Astrocyte (in vitro differentiated cells and primary cell): Measurements from ENCODE around the gene TLX1. TPM values are rescaled to one million over a fixed set of nuclear protein-coding genes. Genes with fewer than 3 reads are reported as not detected.

Experiments
- DNase-seq: peaks from one replicate; pipeline ENCODE4 v3.0.0-alpha.2; 2010; ENCODE audit warnings: low read depth
- FAIRE-seq: peaks from 2 replicates; lab custom pipeline; 2011; peaks lifted over from hg19 to GRCh38; lab: Jason Lieb, UNC
- H2AFZ ChIP-seq: 2 replicates; pipeline ENCODE4 v1.6.0; 2012; ENCODE audit warnings: low read depth, low read length, inconsistent platforms
- H3K27ac ChIP-seq: 2 replicates; pipeline ENCODE4 v1.5.1; 2011; ENCODE audit warnings: low read depth, low read length, inconsistent platforms
- H3K27me3 ChIP-seq: 2 replicates; pipeline ENCODE4 v1.6.0; 2011; ENCODE audit warnings: low read length, inconsistent platforms; ENCODE audit not compliant: insufficient read depth
- H3K36me3 ChIP-seq: 2 replicates; pipeline ENCODE4 v1.5.1; 2011; ENCODE audit warnings: low read length, inconsistent platforms; ENCODE audit not compliant: insufficient read depth
- H3K4me1 ChIP-seq: 2 replicates; pipeline ENCODE4 v1.5.1; 2011; ENCODE audit warnings: low read length, inconsistent platforms; ENCODE audit not compliant: insufficient read depth
- H3K4me2 ChIP-seq: 2 replicates; pipeline ENCODE4 v1.6.0; 2012; ENCODE audit warnings: low read length, inconsistent platforms
- H3K4me3 ChIP-seq: 2 replicates; pipeline ENCODE4 v1.5.1; 2011; ENCODE audit warnings: low read depth, mild to moderate bottlenecking, low read length, inconsistent platforms; ENCODE audit not compliant: insufficient read depth
- H3K79me2 ChIP-seq: 2 replicates; pipeline ENCODE4 v1.6.0; 2012; ENCODE audit warnings: mild to moderate bottlenecking, low read length, inconsistent platforms; ENCODE audit not compliant: insufficient read depth
- H3K9ac ChIP-seq: 2 replicates; pipeline ENCODE4 v1.6.0; 2012; ENCODE audit warnings: mild to moderate bottlenecking, low read length, inconsistent platforms
- H3K9me3 ChIP-seq: 2 replicates; pipeline ENCODE4 v1.5.1; 2012; ENCODE audit warnings: low read depth, mild to moderate bottlenecking, low read length, inconsistent platforms; ENCODE audit not compliant: insufficient read depth
- H4K20me1 ChIP-seq: 2 replicates; pipeline ENCODE4 v1.6.0; 2012; ENCODE audit warnings: low read length, inconsistent platforms; ENCODE audit not compliant: insufficient read depth
- H3K27ac Mint-ChIP-seq: one replicate; pipeline ENCODE4 v1.8.0; 2021; ENCODE audit warnings: mild to moderate bottlenecking, mixed read lengths; ENCODE audit not compliant: unreplicated experiment
- H3K27me3 Mint-ChIP-seq: one replicate; pipeline ENCODE4 v1.8.0; 2021; ENCODE audit warnings: low read depth, mixed read lengths; ENCODE audit not compliant: unreplicated experiment
- H3K36me3 Mint-ChIP-seq: one replicate; pipeline ENCODE4 v1.8.0; 2021; ENCODE audit warnings: low read depth, mixed read lengths; ENCODE audit not compliant: unreplicated experiment
- H3K4me1 Mint-ChIP-seq: one replicate; pipeline ENCODE4 v1.8.0; 2021; ENCODE audit warnings: low read depth, mixed read lengths; ENCODE audit not compliant: unreplicated experiment
- H3K4me3 Mint-ChIP-seq: one replicate; pipeline ENCODE4 v1.8.0; 2021; ENCODE audit warnings: mild to moderate bottlenecking, moderate library complexity, mixed read lengths; ENCODE audit not compliant: unreplicated experiment
- H3K9me3 Mint-ChIP-seq: one replicate; pipeline ENCODE4 v1.8.0; 2021; ENCODE audit warnings: mild to moderate bottlenecking, mixed read lengths; ENCODE audit not compliant: unreplicated experiment
- CTCF ChIP-seq: IDR thresholded peaks from 2 replicates; pipeline ENCODE4 v1.5.1; 2011; ENCODE audit warnings: low read depth, mild to moderate bottlenecking, inconsistent platforms, low read length, moderate library complexity; ENCODE audit not compliant: insufficient read depth
- EZH2 ChIP-seq: IDR thresholded peaks from 2 replicates; pipeline ENCODE4 v1.6.1; 2012; ENCODE audit warnings: mild to moderate bottlenecking, low read length, inconsistent platforms; ENCODE audit not compliant: insufficient read depth
- total RNA-seq: library from RNA; stranded (reverse); gene quantifications from 2 replicates; pipeline ENCODE4 v1.2.1, GENCODE V29; 2021

Gene TLX1
- total RNA-seq, 1 donor from 2014 or later = not detected

- H3K9ac ChIP-seq = no peak overlapping the region
- TF ChIP-seq EZH2 = no peak
- no peak for TF ChIP-seq CTCF
- no peak overlapping the region for H3K4me2 ChIP-seq
- no peaks in the 10 kb centered on the region for H3K79me2 ChIP-seq
- H4K20me1 ChIP-seq = no peaks in the 10 kb centered on the region
- no peak overlapping the region for H3K27ac Mint-ChIP-seq
- no peak for DNase-seq
- H3K27me3 Mint-ChIP-seq = peaks cover 25% of the 10 kb centered on the region
- peaks cover 5% of the 10 kb centered on the region for H3K27me3 ChIP-seq
- no peak for FAIRE-seq
- H3K9me3 ChIP-seq = no peaks in the 10 kb centered on the region
- no peak overlapping the region for H3K27ac ChIP-seq
- H3K4me1 Mint-ChIP-seq = no peaks in the 10 kb centered on the region
- H3K36me3 Mint-ChIP-seq = peaks cover 4% of the 10 kb centered on the region
- H2AFZ ChIP-seq = no peak overlapping the region
- no peaks in the 10 kb centered on the region for H3K4me1 ChIP-seq
- H3K4me3 Mint-ChIP-seq = no peak overlapping the region
- no peak overlapping the region for H3K4me3 ChIP-seq
- no peaks in the 10 kb centered on the region for H3K36me3 ChIP-seq
- peaks cover 3% of the 10 kb centered on the region for H3K9me3 Mint-ChIP-seq
These were observed 43.2 kb downstream of the TLX1 start for GRCh38 chr10:101174319-101174718.

- H3K9ac ChIP-seq = no peak overlapping the region
- H3K79me2 ChIP-seq = no peaks in the 10 kb centered on the region
- no peaks in the 10 kb centered on the region for H4K20me1 ChIP-seq
- H2AFZ ChIP-seq = no peak overlapping the region
- no peak overlapping the region for H3K27ac Mint-ChIP-seq
- no peak overlapping the region for H3K4me2 ChIP-seq
- H3K36me3 ChIP-seq = no peaks in the 10 kb centered on the region
- no peak overlapping the region for H3K27ac ChIP-seq
- H3K36me3 Mint-ChIP-seq = peaks cover 4% of the 10 kb centered on the region
- H3K9me3 ChIP-seq = no peaks in the 10 kb centered on the region
- H3K27me3 ChIP-seq = peaks cover 10% of the 10 kb centered on the region
- no peak overlapping the region for H3K4me3 Mint-ChIP-seq
- TF ChIP-seq EZH2 = no peak
- TF ChIP-seq CTCF = no peak
- peaks cover 3% of the 10 kb centered on the region for H3K9me3 Mint-ChIP-seq
- no peaks in the 10 kb centered on the region for H3K4me1 ChIP-seq
- FAIRE-seq = no peak
- H3K4me3 ChIP-seq = no peak overlapping the region
- no peak for DNase-seq
- H3K4me1 Mint-ChIP-seq = no peaks in the 10 kb centered on the region
- peaks cover 38% of the 10 kb centered on the region for H3K27me3 Mint-ChIP-seq
These were observed 45.5 kb downstream of the TLX1 start for GRCh38 chr10:101176577-101176976.

GRCh38 chr10:101182936-101183335 lies 51.8 kb downstream of the TLX1 start:
- H3K79me2 ChIP-seq = no peaks in the 10 kb centered on the region
- no peak overlapping the region for H2AFZ ChIP-seq
- Mint-ChIP-seq H3K9me3 (no peaks in the 10 kb centered on the region), H3K36me3 (no peaks in the 10 kb centered on the region), H3K27me3 (peaks cover 38% of the 10 kb centered on the region), H3K4me3 (no peak overlapping the region), H3K27ac (no peak overlapping the region), H3K4me1 (no peaks in the 10 kb centered on the region)
- FAIRE-seq = no peak
- TF ChIP-seq CTCF (no peak), EZH2 (no peak)
- H3K4me2 ChIP-seq = no peak overlapping the region
- H3K36me3 ChIP-seq = no peaks in the 10 kb centered on the region
- H3K9me3 ChIP-seq = no peaks in the 10 kb centered on the region
- H3K4me1 ChIP-seq = no peaks in the 10 kb centered on the region
- H3K4me3 ChIP-seq = no peak overlapping the region
- DNase-seq = no peak
- H3K9ac ChIP-seq = no peak overlapping the region
- no peak overlapping the region for H3K27ac ChIP-seq
- no peaks in the 10 kb centered on the region for H4K20me1 ChIP-seq
- peaks cover 21% of the 10 kb centered on the region for H3K27me3 ChIP-seq
